AG10803 (cell line): Measurements from ENCODE around the gene ITPR3.

Experiments
- DNase-seq: peaks from one replicate; pipeline ENCODE4 v3.0.0; 2010; ENCODE audit warnings: low read depth
- H3K4me3 ChIP-seq: 2 replicates; pipeline ENCODE4 v1.5.1; 2011; ENCODE audit warnings: mild to moderate bottlenecking, low read length, control low read depth
- TF ChIP-seq, protein P1 (sequence below): conservative IDR thresholded peaks from 2 replicates; pipeline ENCODE4 v1.5.1; 2011; ENCODE audit warnings: mild to moderate bottlenecking, low read length, control low read depth, inconsistent platforms

ITPR3 gene

DNA sequence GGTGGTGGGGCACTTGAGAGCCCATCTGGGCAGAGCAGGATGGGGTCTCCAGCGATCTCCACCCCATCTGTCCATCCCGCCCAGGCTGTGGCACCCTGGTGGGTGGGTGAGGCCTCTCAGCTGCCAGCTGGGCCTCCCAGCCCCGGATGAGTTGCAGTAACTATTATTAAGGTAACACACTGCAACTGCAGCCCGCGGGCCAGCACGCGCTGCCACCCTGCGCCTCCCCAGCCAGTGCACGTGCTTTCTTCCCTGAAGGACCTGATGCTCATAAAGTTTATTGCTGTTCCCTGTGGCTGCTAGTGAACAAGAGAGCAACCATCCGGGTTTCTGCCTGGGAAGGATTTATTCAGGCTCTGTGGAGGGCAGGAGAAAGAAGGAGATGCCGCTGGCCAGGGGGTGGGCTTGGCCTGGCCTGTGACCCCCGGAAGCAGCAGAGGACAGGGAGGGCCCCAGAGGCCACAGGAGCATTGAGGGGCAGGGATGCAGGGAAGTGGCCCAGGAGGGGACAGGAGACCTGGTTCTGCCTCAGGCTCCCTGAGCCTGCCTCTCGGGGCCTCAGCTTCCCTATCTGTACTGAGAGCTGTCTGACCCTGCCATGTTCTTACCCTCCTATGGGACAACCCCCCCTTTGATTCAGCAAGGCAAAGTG, 123.9 kb downstream of the ITPR3 start:
- DNase-seq, result no peak
- TF ChIP-seq, protein P1, sequence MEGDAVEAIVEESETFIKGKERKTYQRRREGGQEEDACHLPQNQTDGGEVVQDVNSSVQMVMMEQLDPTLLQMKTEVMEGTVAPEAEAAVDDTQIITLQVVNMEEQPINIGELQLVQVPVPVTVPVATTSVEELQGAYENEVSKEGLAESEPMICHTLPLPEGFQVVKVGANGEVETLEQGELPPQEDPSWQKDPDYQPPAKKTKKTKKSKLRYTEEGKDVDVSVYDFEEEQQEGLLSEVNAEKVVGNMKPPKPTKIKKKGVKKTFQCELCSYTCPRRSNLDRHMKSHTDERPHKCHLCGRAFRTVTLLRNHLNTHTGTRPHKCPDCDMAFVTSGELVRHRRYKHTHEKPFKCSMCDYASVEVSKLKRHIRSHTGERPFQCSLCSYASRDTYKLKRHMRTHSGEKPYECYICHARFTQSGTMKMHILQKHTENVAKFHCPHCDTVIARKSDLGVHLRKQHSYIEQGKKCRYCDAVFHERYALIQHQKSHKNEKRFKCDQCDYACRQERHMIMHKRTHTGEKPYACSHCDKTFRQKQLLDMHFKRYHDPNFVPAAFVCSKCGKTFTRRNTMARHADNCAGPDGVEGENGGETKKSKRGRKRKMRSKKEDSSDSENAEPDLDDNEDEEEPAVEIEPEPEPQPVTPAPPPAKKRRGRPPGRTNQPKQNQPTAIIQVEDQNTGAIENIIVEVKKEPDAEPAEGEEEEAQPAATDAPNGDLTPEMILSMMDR, result no peak
- H3K4me3 ChIP-seq, result no peak overlapping the region

DNA sequence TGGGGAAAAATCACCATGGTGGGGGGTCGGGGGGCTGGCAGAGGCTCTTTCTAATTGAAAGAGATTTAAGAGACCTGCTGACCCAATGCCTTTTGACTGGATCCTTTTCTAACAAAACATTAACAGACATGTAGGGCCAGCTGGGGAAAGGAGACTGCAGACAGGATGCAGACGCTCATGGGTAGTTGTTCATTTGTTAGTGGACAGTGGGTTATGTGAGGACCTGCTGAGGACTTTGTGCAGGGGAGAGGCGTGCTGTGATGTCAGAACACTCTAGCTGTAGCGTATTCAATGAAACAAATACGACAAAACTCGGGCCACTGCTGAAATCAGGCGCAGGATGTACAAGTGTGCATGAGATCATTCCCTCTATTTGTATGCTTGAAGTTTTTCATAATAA, 124.4 kb downstream of the ITPR3 start:
- H3K4me3 ChIP-seq, result no peak overlapping the region
- no peak for DNase-seq
- TF ChIP-seq, protein P1, result no peak
